HCT116 (cell line): ENCODE data around the gene NLRC5.

Source experiments
- CTCF ChIP-seq, 3 experiments: fragments of 200-600 bp in 1 of 3; sonication (generic) in 1 of 3; IDR thresholded peaks in 2 of 3; conservative IDR thresholded peaks in 1 of 3; 2 replicates each; pipeline ENCODE4 v1.5.1; 2012 to 2017; ENCODE audit warnings: low read depth in 2 of 3, low read length in 2 of 3, antibody characterized with exemption in 1 of 3, borderline replicate concordance in 1 of 3, control low read depth in 1 of 3, mild to moderate bottlenecking in 1 of 3, mixed read lengths in 1 of 3, mixed run types in 1 of 3, moderate library complexity in 1 of 3; ENCODE audit not compliant: insufficient read depth in 1 of 3
- EZH2 ChIP-seq: fragments of 200-600 bp; sonication (generic); IDR thresholded peaks from 2 replicates; pipeline ENCODE4 v1.6.1; 2017; ENCODE audit warnings: antibody characterized with exemption, mixed run types
- EZH2phosphoT487 ChIP-seq: fragments of 200-600 bp; IDR thresholded peaks from 2 replicates; pipeline ENCODE4 v1.6.1; 2018; ENCODE audit warnings: antibody characterized with exemption, borderline replicate concordance
- POLR2A ChIP-seq: IDR thresholded peaks from 2 replicates; pipeline ENCODE4 v1.7.0; 2011; ENCODE audit warnings: borderline replicate concordance; ENCODE audit not compliant: insufficient read depth, insufficient read length; ENCODE audit errors: extremely low read depth
- POLR2AphosphoS5 ChIP-seq: IDR thresholded peaks from 2 replicates; pipeline ENCODE4 v1.6.1; 2011; ENCODE audit warnings: mild to moderate bottlenecking, low read depth, low read length, moderate library complexity
- RAD21 ChIP-seq: IDR thresholded peaks from 2 replicates; pipeline ENCODE4 v1.6.1; 2012; ENCODE audit warnings: low read depth, mild to moderate bottlenecking
- REST ChIP-seq: IDR thresholded peaks from 2 replicates; pipeline ENCODE4 v1.6.1; 2012; ENCODE audit warnings: low read depth
- ZNF274 ChIP-seq: fragments of 200-500 bp; sonication (Bioruptor generic); IDR thresholded peaks from 2 replicates; pipeline ENCODE4 v1.6.1; 2014; ENCODE audit warnings: mild to moderate bottlenecking, low read depth, low read length, inconsistent platforms

GRCh38 chr16:57032931-57033330 is 43.6 kb downstream of the NLRC5 start:
- TF ChIP-seq CTCF (IDR thresholded peaks at IDR 0.05 in 2 of 3, conservative IDR thresholded peaks at IDR 0.05 in 1 of 3; ENCODE audit: borderline replicate concordance in 1 of 3, insufficient read depth in 1 of 3, low read depth in 2 of 3, low read length in 2 of 3) = no peak
- no peak for TF ChIP-seq EZH2
- no peak for TF ChIP-seq RAD21
- TF ChIP-seq POLR2A = no peak
- no peak for TF ChIP-seq POLR2AphosphoS5
- no peak for TF ChIP-seq ZNF274
- TF ChIP-seq EZH2phosphoT487 = no peak
- no peak for TF ChIP-seq REST
